NCI-H187 (cell line): ENCODE data around the gene TXNDC9.
"Not testable (repeated sequence)": the region's sequence is repeated elsewhere in the genome, so short reads cannot be mapped to it uniquely, and the experiment has no call there.

ENCODE experiments used
- DNase-seq, 2 experiments: peaks; one replicate each; lab custom pipeline; 2025; lab: John Stamatoyannopoulos, UW

Gene TXNDC9

GRCh38 chr2:99325384-99325783, 10.7 kb downstream of the TXNDC9 start:
- DNase-seq = no peak

GRCh38 chr2:99317873-99318200, 18.3 kb downstream of the TXNDC9 start:
- not testable (repeated sequence) for DNase-seq

- no peak for DNase-seq
Measured at GRCh38 chr2:99317161-99317872, 18.8 kb downstream of the TXNDC9 start.

DNA sequence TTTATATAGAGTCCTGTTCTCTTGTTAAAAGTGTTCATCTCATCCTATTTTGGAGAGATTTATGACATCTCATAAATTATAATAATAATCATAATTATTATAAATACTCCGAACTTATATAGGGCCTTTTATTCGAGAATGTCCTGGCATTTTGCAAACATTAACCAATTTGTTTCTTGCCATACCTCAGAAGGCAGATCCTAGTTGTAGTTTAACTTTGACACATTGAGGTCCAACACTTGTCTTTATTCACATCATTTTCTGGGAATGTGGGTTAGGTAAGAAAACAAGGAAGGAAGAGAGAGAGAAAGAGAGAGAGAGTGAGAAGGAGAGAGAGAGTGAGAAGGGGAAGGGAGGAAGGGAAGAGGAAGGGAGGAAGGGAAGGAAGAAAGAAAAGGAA, 35.0 kb downstream of the TXNDC9 start, which contains the start of gene LYG1:
Gene LYG1, minus strand, starts transcription at position 101 of the 400 bp plus-strand sequence. CDS start 5,527 bp downstream, outside the sequence.
- not testable (repeated sequence) for DNase-seq

DNA sequence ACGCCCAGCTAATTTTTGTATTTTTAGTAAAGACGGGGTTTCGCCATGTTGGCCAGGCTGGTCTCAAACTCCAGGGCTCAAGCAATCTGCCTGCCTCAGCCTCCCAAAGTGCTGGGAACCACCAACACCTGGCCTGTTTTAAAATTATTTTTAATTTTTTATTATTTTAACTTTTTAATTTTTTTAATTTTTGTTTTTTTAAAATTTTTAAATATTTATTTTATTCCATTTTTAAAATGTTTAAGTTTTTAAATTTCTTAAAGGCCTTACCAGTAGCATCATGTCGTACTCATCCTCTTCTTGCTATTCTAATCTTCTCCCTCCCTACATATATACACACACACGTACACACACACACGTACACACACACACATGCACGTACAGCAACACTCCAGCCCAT, 36.6 kb downstream of the TXNDC9 start:
- no peak for DNase-seq

DNA sequence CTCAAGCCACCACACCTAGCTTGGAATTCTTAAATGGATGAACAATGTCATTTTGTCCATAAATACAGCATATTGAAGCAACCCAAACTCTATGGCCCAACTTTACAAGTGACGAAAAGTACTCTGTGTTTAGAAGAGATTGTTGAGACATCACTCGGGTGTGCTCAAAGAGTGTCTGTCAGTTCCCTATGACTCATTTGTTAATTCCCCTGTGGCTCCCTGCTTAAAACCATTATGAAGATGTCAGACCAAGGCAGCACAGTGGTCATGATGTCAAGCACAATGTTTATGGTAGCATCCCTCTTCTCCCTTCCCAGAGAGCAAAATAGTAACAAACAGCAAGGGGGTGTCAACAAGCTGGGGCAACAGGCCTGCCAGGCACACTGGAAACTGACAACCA, 38.1 kb downstream of the TXNDC9 start:
- no peak for DNase-seq

- no peak for DNase-seq
Measured at GRCh38 chr2:99285526-99285925, 50.6 kb downstream of the TXNDC9 start.

GRCh38 chr2:99279969-99280695, 56.0 kb downstream of the TXNDC9 start:
- no peak for DNase-seq

- no peak for DNase-seq
Measured at GRCh38 chr2:99278793-99279291, 57.3 kb downstream of the TXNDC9 start.

DNA sequence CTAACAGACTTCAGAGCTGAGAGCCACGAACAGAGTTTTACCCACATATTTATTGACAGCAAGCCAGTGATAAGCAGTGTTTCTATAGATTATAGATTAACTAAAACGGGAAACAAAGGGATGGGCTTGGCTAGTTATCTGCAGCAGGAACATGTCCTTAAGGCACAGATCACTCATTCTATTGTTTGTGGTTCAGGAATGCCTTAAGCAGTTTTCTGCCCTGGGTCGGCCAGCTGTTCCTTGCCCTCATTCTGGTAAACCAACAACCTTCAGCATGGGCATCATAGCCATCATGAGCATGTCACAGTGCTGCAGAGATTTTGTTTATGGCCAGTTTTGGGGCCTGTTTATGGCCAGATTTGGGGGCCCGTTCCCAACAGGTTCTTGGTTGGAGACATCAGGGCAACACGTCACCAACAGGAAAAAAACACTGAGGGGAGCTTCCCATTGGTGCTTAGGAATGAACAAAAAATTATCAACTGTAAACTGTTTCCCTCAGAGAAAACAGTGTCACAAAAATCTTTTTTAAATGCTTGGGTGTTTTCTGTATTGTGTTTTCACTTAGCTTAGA, 57.9 kb downstream of the TXNDC9 start:
- not testable (repeated sequence) for DNase-seq

GRCh38 chr2:99275882-99276281, 60.3 kb downstream of the TXNDC9 start:
- DNase-seq = no peak
